ENCODE data around the gene NFASC. TPM values are rescaled to one million over a fixed set of nuclear protein-coding genes. Genes with fewer than 3 reads are reported as not detected.

Gene NFASC
- total RNA-seq, 1 experiment from 2014 or later, result 1.6 TPM

GRCh38 chr1:205061665-205062069 is 191.0 kb downstream of the NFASC start:
- POLR2A ChIA-PET (ENCODE audit: unreplicated experiment), result interaction anchor here (0.6 kb wide), 2 partner anchors 10 to 72 kb away, joined by 3 read pairs; no protein-coding TSS in a partner anchor
- Histone ChIP-seq H4K20me1 (ENCODE audit: low read length) (no peaks in the 10 kb centered on the region), H3K4me2 (ENCODE audit: low read length) (peak overlapping the region; percentile 45), H3K36me3 (ENCODE audit: low read depth, low read length) (no peaks in the 10 kb centered on the region), H3K4me1 (ENCODE audit: insufficient read depth, low read length) (no peaks in the 10 kb centered on the region), H3F3A (ENCODE audit: low read length, unreplicated experiment) (no peaks in the 10 kb centered on the region), H3K9ac (ENCODE audit: low read length) (no peak overlapping the region), H3K4me3 (ENCODE audit: low read length) (no peak overlapping the region), H2AFZ (ENCODE audit: low read length) (peak overlapping the region; percentile 55), H3K27me3 (ENCODE audit: low read length) (peaks cover 8% of the 10 kb centered on the region; the same call in 1 of the 2 replicates), H3K27ac (ENCODE audit: low read length) (no peak overlapping the region), H3K9me2 (replicated peaks; ENCODE audit: low read length) (no peaks in the 10 kb centered on the region), H3K79me2 (ENCODE audit: low read length) (no peaks in the 10 kb centered on the region), H3K9me3 (ENCODE audit: low read length) (no peaks in the 10 kb centered on the region)
- intact Hi-C loops (cut with micrococcal nuclease), result loop anchor here (1.0 to 5.0 kb wide), 4 partner anchors 72 to 254 kb away; no protein-coding TSS in a partner anchor
- BruUV-seq (replicated peaks), result no TSS peak
- DNase-seq (peak; percentile 97), ATAC-seq (peak; percentile 86)
- CTCF ChIA-PET, result interaction anchor here (0.5 to 1.9 kb wide), 41 partner anchors 8 to 1916 kb away, joined by 3 to 62 read pairs (median 4); partner anchors contain the start of gene RBBP5
- TF ChIP-seq CTCF (conservative IDR thresholded peaks at IDR 0.05; ENCODE audit: low read depth, low read length) (peak; percentile 99), EZH2 (IDR thresholded peaks at IDR 0.05; ENCODE audit: low read length, unreplicated experiment) (no peak)

DNA sequence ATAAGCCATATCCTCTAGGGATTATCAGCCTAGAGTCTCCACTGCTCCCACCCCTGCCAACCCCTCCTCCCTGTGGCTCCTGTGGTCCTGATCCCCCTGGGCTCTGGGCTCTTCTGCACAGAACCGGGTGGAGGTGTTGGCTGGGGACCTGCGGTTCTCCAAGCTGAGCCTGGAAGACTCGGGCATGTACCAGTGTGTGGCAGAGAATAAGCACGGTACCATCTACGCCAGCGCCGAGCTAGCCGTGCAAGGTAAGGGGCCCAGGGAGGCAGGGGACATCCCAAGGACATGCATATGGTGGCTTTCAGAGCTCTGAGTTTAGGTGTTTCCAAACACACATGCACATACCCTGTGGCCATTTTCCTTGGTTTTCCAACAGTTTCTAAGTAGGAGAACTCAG is 191.7 kb downstream of the NFASC start:
- intact Hi-C loops (cut with micrococcal nuclease), result loop anchor here (5.0 kb wide), 2 partner anchors 195 to 255 kb away; no protein-coding TSS in a partner anchor
- BruUV-seq (replicated peaks), result no TSS peak

More for the DNA sequence above, 191.7 kb downstream of the NFASC start:
- H4K20me1 ChIP-seq (ENCODE audit: low read length), result no peaks in the 10 kb centered on the region
- H2AFZ ChIP-seq (ENCODE audit: low read length), result no peak overlapping the region
- H3K9ac ChIP-seq (ENCODE audit: low read length), result no peak overlapping the region
- peaks cover 5% of the 10 kb centered on the region; the same call in 1 of the 2 replicates for H3K27me3 ChIP-seq (ENCODE audit: low read length)
- no peak overlapping the region for H3K4me3 ChIP-seq (ENCODE audit: low read length)
- no peaks in the 10 kb centered on the region for H3K9me3 ChIP-seq (ENCODE audit: low read length)
- ATAC-seq (no peak), DNase-seq (no peak)
- no peaks in the 10 kb centered on the region for H3K4me1 ChIP-seq (ENCODE audit: insufficient read depth, low read length)
- POLR2A ChIA-PET (ENCODE audit: unreplicated experiment), result no interaction called here
- H3K4me2 ChIP-seq (ENCODE audit: low read length), result no peak overlapping the region
- H3K36me3 ChIP-seq (ENCODE audit: low read depth, low read length), result no peaks in the 10 kb centered on the region
- TF ChIP-seq EZH2 (IDR thresholded peaks at IDR 0.05; ENCODE audit: low read length, unreplicated experiment), result no peak
- TF ChIP-seq CTCF (conservative IDR thresholded peaks at IDR 0.05; ENCODE audit: low read depth, low read length), result no peak
- TF ChIP-seq EZH2phosphoT487 (IDR thresholded peaks at IDR 0.05; ENCODE audit: borderline replicate concordance, low read length), result no peak
- no peak overlapping the region for H3K27ac ChIP-seq (ENCODE audit: low read length)
- H3K79me2 ChIP-seq (ENCODE audit: low read length), result no peaks in the 10 kb centered on the region
- H3K9me2 ChIP-seq (replicated peaks; ENCODE audit: low read length), result no peaks in the 10 kb centered on the region
- no peaks in the 10 kb centered on the region for H3F3A ChIP-seq (ENCODE audit: low read length, unreplicated experiment)
- CTCF ChIA-PET, result interaction anchor here (0.6 to 1.9 kb wide), 6 partner anchors 10 to 255 kb away, joined by 4 to 62 read pairs (median 7); no protein-coding TSS in a partner anchor
